Muscle layer of colon (tissue), 2 donors: Measurements from ENCODE around the gene SRI.
A peak's percentile ranks its signal among the peaks of the same experiment; 100 is the strongest.

ENCODE experiments used
- H3K27ac ChIP-seq: one replicate; pipeline ENCODE4 v1.7.0; 2013; ENCODE audit warnings: low read depth, mild to moderate bottlenecking, low read length, moderate library complexity
- H3K27me3 ChIP-seq, 2 donors: one replicate each; pipeline ENCODE4 v1.7.0; 2013; ENCODE audit warnings: low read length in 2 of 2, mild to moderate bottlenecking in 2 of 2; ENCODE audit not compliant: insufficient read depth in 2 of 2, control insufficient read depth in 1 of 2
- H3K36me3 ChIP-seq: one replicate; pipeline ENCODE4 v1.7.0; 2013; ENCODE audit warnings: mild to moderate bottlenecking, low read length; ENCODE audit not compliant: insufficient read depth
- H3K4me1 ChIP-seq: one replicate; pipeline ENCODE4 v1.7.0; 2013; ENCODE audit warnings: mild to moderate bottlenecking, low read length; ENCODE audit not compliant: insufficient read depth
- H3K4me3 ChIP-seq, 2 donors: one replicate each; pipeline ENCODE4 v1.7.0; 2013; ENCODE audit warnings: low read length in 2 of 2, low read depth in 1 of 2, mild to moderate bottlenecking in 1 of 2, moderate library complexity in 1 of 2
- H3K9ac ChIP-seq: one replicate; pipeline ENCODE4 v1.7.0; 2013; ENCODE audit warnings: low read length
- H3K9me3 ChIP-seq: one replicate; pipeline ENCODE4 v1.7.0; 2013; ENCODE audit warnings: mild to moderate bottlenecking, low read length
- donor health status: abdominal sarcoma.
- donor health status: Adenocarcinoma of cecum.

The SRI gene

GRCh38 chr7:88223265-88223664, 3.4 kb upstream of the SRI start:
- H3K9ac ChIP-seq, result no peak overlapping the region
- H3K27ac ChIP-seq, result no peak overlapping the region
- no peaks in the 10 kb centered on the region for H3K27me3 ChIP-seq
- H3K9me3 ChIP-seq, result no peaks in the 10 kb centered on the region
- H3K36me3 ChIP-seq, result no peaks in the 10 kb centered on the region
- H3K4me1 ChIP-seq, result peaks cover 13% of the 10 kb centered on the region
- H3K4me3 ChIP-seq, result no peak overlapping the region

GRCh38 chr7:88218836-88219605, 817 bp downstream of the SRI start:
- H3K27ac ChIP-seq, result peak overlapping the region; percentile 21
- H3K4me1 ChIP-seq, result peaks cover 13% of the 10 kb centered on the region
- peak overlapping the region; percentile 80 to 92 for H3K4me3 ChIP-seq
- H3K9me3 ChIP-seq, result no peaks in the 10 kb centered on the region
- no peaks in the 10 kb centered on the region for H3K27me3 ChIP-seq
- peak overlapping the region; percentile 50 for H3K9ac ChIP-seq
- H3K36me3 ChIP-seq, result peaks cover 23% of the 10 kb centered on the region

- H3K4me1 ChIP-seq, result peaks cover 13% of the 10 kb centered on the region
- no peaks in the 10 kb centered on the region for H3K27me3 ChIP-seq
- H3K27ac ChIP-seq, result peak overlapping the region; percentile 21
- H3K4me3 ChIP-seq, result peak overlapping the region; percentile 80 to 92
- no peaks in the 10 kb centered on the region for H3K9me3 ChIP-seq
- H3K36me3 ChIP-seq, result peaks cover 27% of the 10 kb centered on the region
- H3K9ac ChIP-seq, result no peak overlapping the region
Observed at GRCh38 chr7:88218429-88218745, 1.5 kb downstream of the SRI start.

GRCh38 chr7:88217675-88218428, 2.0 kb downstream of the SRI start:
- H3K27me3 ChIP-seq, result no peaks in the 10 kb centered on the region
- H3K9ac ChIP-seq, result no peak overlapping the region

GRCh38 chr7:88216276-88216675, 3.6 kb downstream of the SRI start:
- no peak overlapping the region for H3K4me3 ChIP-seq
- no peaks in the 10 kb centered on the region for H3K27me3 ChIP-seq
- H3K27ac ChIP-seq, result no peak overlapping the region
- no peaks in the 10 kb centered on the region for H3K9me3 ChIP-seq
- peaks cover 35% of the 10 kb centered on the region for H3K36me3 ChIP-seq
- H3K4me1 ChIP-seq, result peaks cover 13% of the 10 kb centered on the region
- no peak overlapping the region for H3K9ac ChIP-seq

More at GRCh38 chr7:88217675-88218428, 2.0 kb downstream of the SRI start:
- H3K4me3 ChIP-seq, result peak overlapping the region in 1 of 2 donors; percentile 92
- peaks cover 31% of the 10 kb centered on the region for H3K36me3 ChIP-seq
- no peaks in the 10 kb centered on the region for H3K9me3 ChIP-seq
- no peak overlapping the region for H3K27ac ChIP-seq
- H3K4me1 ChIP-seq, result peaks cover 13% of the 10 kb centered on the region

GRCh38 chr7:88215295-88215694, 4.5 kb downstream of the SRI start:
- H3K9ac ChIP-seq, result no peak overlapping the region
- peaks cover 37% of the 10 kb centered on the region for H3K36me3 ChIP-seq
- H3K9me3 ChIP-seq, result no peaks in the 10 kb centered on the region
- H3K27me3 ChIP-seq, result no peaks in the 10 kb centered on the region
- no peak overlapping the region for H3K27ac ChIP-seq
- H3K4me1 ChIP-seq, result peaks cover 7% of the 10 kb centered on the region
- no peak overlapping the region for H3K4me3 ChIP-seq

- Histone ChIP-seq H3K27me3 (no peaks in the 10 kb centered on the region), H3K27ac (no peak overlapping the region), H3K36me3 (peaks cover 43% of the 10 kb centered on the region), H3K9ac (no peak overlapping the region), H3K4me1 (peaks cover 7% of the 10 kb centered on the region), H3K9me3 (no peaks in the 10 kb centered on the region), H3K4me3 (no peak overlapping the region)
Observed at GRCh38 chr7:88214456-88214855, 5.4 kb downstream of the SRI start.

- no peaks in the 10 kb centered on the region for H3K27me3 ChIP-seq
- H3K9me3 ChIP-seq, result no peaks in the 10 kb centered on the region
- H3K4me1 ChIP-seq, result no peaks in the 10 kb centered on the region
- H3K4me3 ChIP-seq, result no peak overlapping the region
- H3K9ac ChIP-seq, result no peak overlapping the region
- H3K36me3 ChIP-seq, result peaks cover 57% of the 10 kb centered on the region
- no peak overlapping the region for H3K27ac ChIP-seq
Observed at GRCh38 chr7:88212918-88213317, 6.9 kb downstream of the SRI start.

GRCh38 chr7:88208521-88208920, 11.3 kb downstream of the SRI start:
- Histone ChIP-seq H3K9ac (no peak overlapping the region), H3K36me3 (peaks cover 67% of the 10 kb centered on the region), H3K27me3 (no peaks in the 10 kb centered on the region), H3K27ac (no peak overlapping the region), H3K9me3 (no peaks in the 10 kb centered on the region), H3K4me3 (no peak overlapping the region), H3K4me1 (no peaks in the 10 kb centered on the region)

GRCh38 chr7:88206254-88206653, 13.6 kb downstream of the SRI start:
- Histone ChIP-seq H3K36me3 (peaks cover 65% of the 10 kb centered on the region), H3K9ac (no peak overlapping the region), H3K4me1 (no peaks in the 10 kb centered on the region), H3K27me3 (no peaks in the 10 kb centered on the region), H3K9me3 (no peaks in the 10 kb centered on the region), H3K27ac (no peak overlapping the region), H3K4me3 (no peak overlapping the region)

GRCh38 chr7:88205179-88205578, 14.7 kb downstream of the SRI start:
- H3K4me3 ChIP-seq, result no peak overlapping the region
- H3K4me1 ChIP-seq, result no peaks in the 10 kb centered on the region
- H3K27me3 ChIP-seq, result no peaks in the 10 kb centered on the region
- H3K27ac ChIP-seq, result no peak overlapping the region
- H3K36me3 ChIP-seq, result peaks cover 62% of the 10 kb centered on the region
- H3K9ac ChIP-seq, result no peak overlapping the region
- H3K9me3 ChIP-seq, result no peaks in the 10 kb centered on the region
